Endothelial cell (in vitro differentiated cells): ENCODE results near the gene DGLUCY. TPM values are rescaled to one million over a fixed set of nuclear protein-coding genes. Genes with fewer than 3 reads are reported as not detected.

Experiments used
- DNase-seq: peaks from one replicate; pipeline ENCODE4 v3.0.0; 2021; ENCODE audit warnings: low spot score
- H3K27ac Mint-ChIP-seq: one replicate; pipeline ENCODE4 v1.8.0; 2021; ENCODE audit warnings: mixed read lengths, inconsistent platforms; ENCODE audit not compliant: unreplicated experiment
- H3K27me3 Mint-ChIP-seq: one replicate; pipeline ENCODE4 v1.8.0; 2021; ENCODE audit warnings: mild to moderate bottlenecking, moderate library complexity, mixed read lengths, inconsistent platforms; ENCODE audit not compliant: unreplicated experiment
- H3K36me3 Mint-ChIP-seq: one replicate; pipeline ENCODE4 v1.8.0; 2021; ENCODE audit warnings: mild to moderate bottlenecking, low read depth, mixed read lengths, inconsistent platforms; ENCODE audit not compliant: unreplicated experiment
- H3K4me1 Mint-ChIP-seq: one replicate; pipeline ENCODE4 v1.8.0; 2021; ENCODE audit warnings: mild to moderate bottlenecking, mixed read lengths, inconsistent platforms; ENCODE audit not compliant: unreplicated experiment
- H3K4me3 Mint-ChIP-seq: one replicate; pipeline ENCODE4 v1.8.0; 2021; ENCODE audit warnings: mild to moderate bottlenecking, mixed read lengths, inconsistent platforms; ENCODE audit not compliant: unreplicated experiment
- H3K9me3 Mint-ChIP-seq: one replicate; pipeline ENCODE4 v1.8.0; 2021; ENCODE audit warnings: mixed read lengths, inconsistent platforms; ENCODE audit not compliant: unreplicated experiment
- CTCF ChIP-seq: fragments of 200-600 bp; sonication (generic); IDR thresholded peaks from one replicate; pipeline ENCODE4 v1.5.0; 2021; ENCODE audit warnings: antibody characterized with exemption; ENCODE audit not compliant: unreplicated experiment
- total RNA-seq: library from RNA; stranded (reverse); fragmentation: NEBNext Ultra II Directional; extraction: Animal tissue kit (Norgen Biotek cat#: 25700); gene quantifications from one replicate; pipeline ENCODE4 v1.2.1, GENCODE V29; 2021; ENCODE audit not compliant: unreplicated experiment

DGLUCY gene
- total RNA-seq, 1 donor from 2014 or later, result 65.1 TPM

- Mint-ChIP-seq H3K27ac (no peak overlapping the region), H3K36me3 (peaks cover 32% of the 10 kb centered on the region), H3K4me1 (peaks cover 4% of the 10 kb centered on the region), H3K4me3 (no peak overlapping the region), H3K27me3 (peaks cover 2% of the 10 kb centered on the region), H3K9me3 (no peaks in the 10 kb centered on the region)
- DNase-seq, result no peak
- no peak for TF ChIP-seq CTCF
Measured at GRCh38 chr14:91158091-91158790, 44.4 kb downstream of the DGLUCY start.

GRCh38 chr14:91159182-91159581, 45.3 kb downstream of the DGLUCY start:
- H3K4me1 Mint-ChIP-seq, result peaks cover 4% of the 10 kb centered on the region
- no peaks in the 10 kb centered on the region for H3K9me3 Mint-ChIP-seq
- DNase-seq, result no peak
- H3K4me3 Mint-ChIP-seq, result no peak overlapping the region
- H3K36me3 Mint-ChIP-seq, result peaks cover 35% of the 10 kb centered on the region
- peaks cover 2% of the 10 kb centered on the region for H3K27me3 Mint-ChIP-seq
- TF ChIP-seq CTCF, result no peak
- H3K27ac Mint-ChIP-seq, result no peak overlapping the region

- Mint-ChIP-seq H3K4me1 (peaks cover 4% of the 10 kb centered on the region), H3K27me3 (peaks cover 2% of the 10 kb centered on the region), H3K4me3 (no peak overlapping the region), H3K36me3 (peaks cover 37% of the 10 kb centered on the region), H3K9me3 (no peaks in the 10 kb centered on the region), H3K27ac (peak overlapping the region; percentile 78)
- DNase-seq, result no peak
- TF ChIP-seq CTCF, result no peak
Measured at GRCh38 chr14:91159906-91160305, 46.0 kb downstream of the DGLUCY start.

GRCh38 chr14:91163316-91163715, 49.4 kb downstream of the DGLUCY start:
- peaks cover 46% of the 10 kb centered on the region for H3K36me3 Mint-ChIP-seq
- H3K27ac Mint-ChIP-seq, result no peak overlapping the region
- H3K4me3 Mint-ChIP-seq, result no peak overlapping the region
- no peaks in the 10 kb centered on the region for H3K9me3 Mint-ChIP-seq
- H3K4me1 Mint-ChIP-seq, result peaks cover 4% of the 10 kb centered on the region
- peaks cover 3% of the 10 kb centered on the region for H3K27me3 Mint-ChIP-seq
- no peak for DNase-seq
- TF ChIP-seq CTCF, result no peak

- Mint-ChIP-seq H3K9me3 (no peaks in the 10 kb centered on the region), H3K4me3 (peak overlapping the region; percentile 57), H3K36me3 (peaks cover 46% of the 10 kb centered on the region), H3K4me1 (peaks cover 2% of the 10 kb centered on the region), H3K27me3 (peaks cover 6% of the 10 kb centered on the region), H3K27ac (no peak overlapping the region)
- no peak for DNase-seq
- TF ChIP-seq CTCF, result no peak
Measured at GRCh38 chr14:91164676-91165075, 50.8 kb downstream of the DGLUCY start.
